LNCaP clone FGC (cell line): Measurements from ENCODE around the gene OPRL1.

Source experiments
- DNase-seq: peaks from one replicate; pipeline ENCODE4 v3.0.0-alpha.2; 2011; ENCODE audit warnings: low read depth
- H3K4me3 ChIP-seq: 2 replicates; pipeline ENCODE4 v1.5.1; 2011; ENCODE audit warnings: mild to moderate bottlenecking, low read depth, low read length, control low read depth
- TF ChIP-seq, protein P1 (sequence below): IDR thresholded peaks from 2 replicates; pipeline ENCODE4 v1.5.1; 2012; ENCODE audit warnings: mild to moderate bottlenecking; ENCODE audit not compliant: control insufficient read depth, insufficient read depth; ENCODE audit errors: extremely low read depth

The OPRL1 gene

DNA sequence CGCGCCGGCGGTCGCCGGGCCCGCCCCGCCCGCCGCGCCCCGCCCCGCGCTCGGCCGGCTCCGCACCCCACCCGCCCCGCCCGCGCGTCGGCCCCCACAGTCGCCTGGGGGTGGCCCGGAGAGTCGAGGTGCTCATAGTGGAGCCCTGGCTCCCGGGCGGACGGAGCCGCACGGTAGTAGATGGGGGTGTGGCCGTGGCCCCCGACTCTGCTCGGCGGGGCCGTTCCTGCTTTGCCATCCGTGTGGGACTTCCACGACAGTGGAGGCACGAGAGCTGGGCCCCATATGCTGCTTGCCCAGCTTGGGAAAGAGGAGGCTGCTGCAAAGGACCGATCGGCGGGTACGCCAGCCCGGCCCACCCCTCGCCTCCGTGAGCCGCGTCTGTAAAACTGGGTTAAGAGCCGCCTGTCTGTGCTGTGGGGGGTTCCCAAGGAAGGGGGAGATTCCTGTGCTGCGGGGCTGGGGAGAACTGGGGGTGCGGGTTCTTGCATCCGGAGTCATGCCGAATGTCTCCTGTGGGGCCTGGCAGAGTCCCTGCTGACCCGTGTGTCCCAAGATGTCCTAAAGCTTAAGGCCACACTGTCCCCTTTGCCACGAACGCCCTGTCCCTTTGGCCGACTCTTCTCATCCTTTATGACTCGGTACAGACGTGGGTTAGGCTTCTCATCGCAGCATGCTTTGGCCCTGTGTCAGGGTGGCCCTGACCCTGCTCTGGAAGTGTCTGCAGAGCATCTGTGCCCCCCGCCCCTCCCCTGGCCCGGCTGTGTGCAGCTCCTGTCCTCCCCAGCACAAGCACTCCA lies at the start of gene OPRL1:
Gene OPRL1, plus strand, starts transcription at position 70 of the 800 bp plus-strand sequence. CDS start 12,639 bp downstream, outside the sequence.
- H3K4me3 ChIP-seq = peak within 1 kb of the TSS; percentile 67
- TF ChIP-seq, protein P1, sequence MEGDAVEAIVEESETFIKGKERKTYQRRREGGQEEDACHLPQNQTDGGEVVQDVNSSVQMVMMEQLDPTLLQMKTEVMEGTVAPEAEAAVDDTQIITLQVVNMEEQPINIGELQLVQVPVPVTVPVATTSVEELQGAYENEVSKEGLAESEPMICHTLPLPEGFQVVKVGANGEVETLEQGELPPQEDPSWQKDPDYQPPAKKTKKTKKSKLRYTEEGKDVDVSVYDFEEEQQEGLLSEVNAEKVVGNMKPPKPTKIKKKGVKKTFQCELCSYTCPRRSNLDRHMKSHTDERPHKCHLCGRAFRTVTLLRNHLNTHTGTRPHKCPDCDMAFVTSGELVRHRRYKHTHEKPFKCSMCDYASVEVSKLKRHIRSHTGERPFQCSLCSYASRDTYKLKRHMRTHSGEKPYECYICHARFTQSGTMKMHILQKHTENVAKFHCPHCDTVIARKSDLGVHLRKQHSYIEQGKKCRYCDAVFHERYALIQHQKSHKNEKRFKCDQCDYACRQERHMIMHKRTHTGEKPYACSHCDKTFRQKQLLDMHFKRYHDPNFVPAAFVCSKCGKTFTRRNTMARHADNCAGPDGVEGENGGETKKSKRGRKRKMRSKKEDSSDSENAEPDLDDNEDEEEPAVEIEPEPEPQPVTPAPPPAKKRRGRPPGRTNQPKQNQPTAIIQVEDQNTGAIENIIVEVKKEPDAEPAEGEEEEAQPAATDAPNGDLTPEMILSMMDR = no peak
- no peak for DNase-seq

DNA sequence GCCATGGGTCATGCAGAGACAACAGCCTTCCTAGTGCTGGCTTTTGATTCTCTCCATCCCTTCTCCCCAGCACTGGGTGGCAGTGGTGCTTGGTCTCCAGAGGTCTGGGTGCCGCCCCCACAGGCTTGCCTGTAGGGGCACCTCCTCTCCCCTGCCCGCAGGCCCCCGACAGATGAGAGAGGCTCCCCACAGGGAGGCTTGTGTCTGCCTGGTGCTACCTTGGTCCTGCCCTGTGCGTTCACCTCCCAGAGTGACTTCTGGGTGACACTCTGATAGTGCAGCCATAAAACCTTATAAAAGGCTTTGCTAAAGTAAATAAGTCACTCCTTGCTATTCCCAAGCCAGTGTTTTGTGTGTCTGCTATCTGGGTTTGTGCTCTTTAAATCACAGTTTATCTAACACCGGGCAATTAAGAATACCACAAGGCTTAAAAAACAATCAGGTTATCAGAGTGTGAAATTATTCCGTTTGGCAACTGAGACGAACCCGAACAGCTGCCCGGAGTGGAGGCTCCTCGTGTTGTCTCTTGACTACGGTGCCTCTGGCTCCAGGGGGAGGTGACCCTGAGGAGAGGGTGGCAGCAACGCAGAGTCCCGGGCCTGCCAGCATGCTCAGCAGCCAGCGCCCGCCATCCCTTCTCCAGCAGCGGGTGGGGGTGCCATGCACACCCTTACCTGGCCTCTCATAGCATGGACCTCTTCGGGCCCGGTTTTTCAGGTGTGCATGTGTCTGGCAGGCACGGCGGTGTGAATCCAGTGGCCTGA lies 49.3 kb upstream of the OPRL1 start:
- TF ChIP-seq, protein P1 = no peak
- H3K4me3 ChIP-seq = no peak overlapping the region
- DNase-seq = no peak

DNA sequence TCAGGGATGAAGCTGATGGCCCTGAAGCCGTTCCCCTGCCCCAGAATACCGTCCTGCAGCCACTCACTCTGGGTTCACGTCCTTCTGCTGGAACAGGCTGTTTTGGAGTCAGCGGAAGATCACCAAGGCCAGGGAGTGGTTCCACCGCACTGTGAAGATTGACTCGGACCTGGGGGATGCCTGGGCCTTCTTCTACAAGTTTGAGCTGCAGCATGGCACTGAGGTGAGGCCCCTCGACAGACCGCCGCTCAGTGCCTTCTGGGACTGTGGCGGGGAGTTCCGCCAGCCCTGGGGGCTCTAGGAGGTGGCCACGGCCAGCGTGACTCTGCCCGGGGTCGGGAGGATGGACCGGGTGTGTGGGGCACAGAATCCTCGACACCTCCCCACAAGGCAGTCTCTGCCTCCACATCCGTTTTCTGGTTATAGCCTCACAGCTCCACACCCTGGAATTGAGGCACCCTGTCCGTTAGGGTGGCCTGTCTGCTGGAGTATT lies 48.0 kb upstream of the OPRL1 start:
- no peak for DNase-seq
- H3K4me3 ChIP-seq = no peak overlapping the region
- TF ChIP-seq, protein P1 = no peak

DNA sequence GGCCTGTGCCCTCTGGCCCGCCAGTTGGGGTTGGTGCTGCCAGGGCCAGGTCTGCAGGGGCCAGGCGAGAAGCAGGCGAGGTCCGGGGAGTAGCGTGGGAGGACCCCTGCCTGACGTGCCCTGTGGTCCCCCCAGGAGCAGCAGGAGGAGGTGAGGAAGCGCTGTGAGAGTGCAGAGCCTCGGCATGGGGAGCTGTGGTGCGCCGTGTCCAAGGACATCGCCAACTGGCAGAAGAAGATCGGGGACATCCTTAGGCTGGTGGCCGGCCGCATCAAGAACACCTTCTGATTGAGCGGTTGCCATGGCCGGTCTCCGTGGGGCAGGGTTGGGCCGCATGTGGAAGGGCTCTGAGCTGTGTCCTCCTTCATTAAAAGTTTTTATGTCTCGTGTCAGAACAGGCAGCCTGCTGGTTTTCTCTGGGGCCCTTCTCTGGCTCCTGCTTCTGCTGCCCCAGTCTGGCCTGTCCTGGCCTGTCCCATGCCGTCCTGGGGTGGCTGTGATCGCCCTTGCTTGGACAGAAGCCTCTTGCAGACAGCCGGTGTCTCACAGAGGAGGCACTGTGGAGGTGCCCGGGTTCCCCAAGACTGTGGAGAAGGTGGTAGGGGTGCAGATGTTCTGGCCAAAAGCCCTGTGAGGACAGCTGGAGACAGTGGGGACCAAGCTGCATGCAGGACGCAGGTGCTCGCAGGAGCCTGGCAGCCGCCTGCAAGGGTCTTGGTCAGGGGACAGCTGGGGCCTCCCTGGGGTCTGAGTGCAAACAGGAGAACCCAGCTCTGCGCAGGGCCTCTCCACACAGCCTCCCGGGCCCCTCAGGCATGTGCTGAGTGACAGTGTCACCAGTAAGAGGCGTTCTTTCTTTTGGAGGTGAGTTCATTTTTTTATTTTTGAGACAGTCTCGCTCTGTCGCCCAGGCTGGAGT lies 46.9 kb upstream of the OPRL1 start:
- TF ChIP-seq, protein P1 = no peak

DNA sequence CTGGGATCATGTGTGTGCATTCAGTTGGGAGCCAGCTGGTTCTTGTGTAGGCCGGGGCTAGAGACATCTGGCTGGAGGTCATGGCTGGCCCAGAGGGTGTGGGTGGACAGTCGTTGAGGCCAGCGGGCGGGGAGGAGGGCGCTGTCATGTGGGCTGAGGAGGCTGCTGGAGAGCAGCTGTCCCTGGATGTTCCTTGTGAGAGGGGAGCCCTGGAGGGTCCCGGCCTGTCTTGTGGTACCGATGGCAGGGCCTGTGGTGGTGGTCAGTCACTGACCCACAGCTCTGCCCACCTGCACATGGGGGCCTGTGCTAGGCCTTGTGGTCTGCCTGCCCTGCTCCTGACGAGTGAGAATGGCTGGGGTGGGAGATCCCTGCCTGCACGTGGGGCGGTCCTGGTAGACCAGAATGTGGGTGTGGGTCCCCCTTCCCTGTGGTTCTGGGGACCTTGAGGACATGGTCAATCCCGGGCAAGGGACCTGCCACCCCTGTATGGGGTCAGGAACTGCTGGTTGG lies 45.8 kb upstream of the OPRL1 start:
- H3K4me3 ChIP-seq = no peak overlapping the region
- no peak for DNase-seq
- TF ChIP-seq, protein P1 = no peak

More for the DNA sequence above, 46.9 kb upstream of the OPRL1 start:
- DNase-seq = no peak
- H3K4me3 ChIP-seq = no peak overlapping the region
